Measurements from ENCODE around the gene IL17REL.

The IL17REL gene

DNA sequence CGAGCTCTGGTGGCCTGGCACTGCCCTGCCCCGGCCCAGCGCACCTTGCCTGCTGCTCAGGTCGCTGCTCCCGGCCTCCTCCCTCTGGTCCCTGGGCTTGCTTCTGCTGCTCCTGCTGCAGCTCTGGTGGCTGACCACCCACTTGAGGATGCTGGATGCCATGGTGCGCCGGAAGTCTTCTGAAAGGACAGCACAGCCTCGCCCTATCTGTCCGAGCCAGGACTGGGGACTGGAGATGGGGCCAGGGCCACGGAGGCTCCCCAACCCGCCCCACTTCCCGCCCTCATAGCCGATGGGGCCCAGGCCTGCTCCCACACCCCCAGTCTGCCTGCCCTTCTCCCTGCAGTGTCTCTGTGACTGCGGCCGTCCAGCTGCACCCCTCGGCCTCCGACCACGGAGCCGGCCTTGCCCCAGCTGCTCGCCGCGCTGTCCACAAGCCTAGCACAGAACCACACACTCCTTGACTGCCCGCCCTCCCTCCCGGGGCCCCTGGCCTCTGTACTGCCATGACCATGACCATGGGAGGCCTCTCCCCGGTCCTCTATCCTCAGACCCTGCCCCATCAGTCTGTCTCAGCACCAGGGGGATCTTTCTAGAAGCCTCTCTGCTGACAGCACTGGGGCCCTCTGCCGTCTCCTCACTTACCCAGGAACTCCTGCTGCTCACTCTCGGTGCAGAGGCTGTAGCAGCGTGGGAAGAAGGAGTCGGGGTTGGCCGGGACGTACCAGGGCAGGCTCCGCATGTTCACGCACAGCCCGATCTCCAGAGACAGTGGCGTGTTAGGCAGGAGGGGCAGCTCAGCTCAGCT is 32.9 kb upstream of the IL17REL start:
- no peak for DNase-seq

DNA sequence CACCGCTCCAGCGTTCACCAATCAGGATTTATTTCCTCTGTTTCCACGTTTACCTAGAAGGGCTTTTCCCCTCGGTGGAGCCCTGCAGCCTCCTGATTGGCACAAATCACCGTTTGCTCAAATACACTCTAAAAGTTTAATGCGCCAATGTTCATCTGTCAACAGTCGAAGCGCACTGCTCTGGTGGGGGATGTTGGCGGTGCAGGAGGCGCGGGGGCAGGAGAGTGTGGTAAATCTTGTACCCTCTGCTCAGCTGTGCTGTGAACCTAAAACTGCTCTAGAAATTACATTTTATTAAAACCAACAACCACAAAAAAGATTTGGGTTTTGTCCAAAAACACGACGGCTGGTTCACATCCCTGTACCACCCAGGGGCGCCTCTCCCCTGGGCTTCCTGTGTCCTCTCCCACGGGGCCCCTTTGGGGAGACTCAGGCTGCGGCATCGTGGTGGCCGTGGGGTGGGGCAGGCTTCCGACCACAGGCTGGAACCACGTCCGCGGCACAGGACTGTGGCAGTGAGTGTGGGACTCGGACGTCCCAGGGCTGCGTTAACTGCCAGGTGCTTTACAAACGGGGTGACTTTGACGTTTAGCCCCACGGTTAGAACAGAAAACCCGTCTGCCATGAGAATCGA is 32.0 kb upstream of the IL17REL start:
- DNase-seq: no peak

DNA sequence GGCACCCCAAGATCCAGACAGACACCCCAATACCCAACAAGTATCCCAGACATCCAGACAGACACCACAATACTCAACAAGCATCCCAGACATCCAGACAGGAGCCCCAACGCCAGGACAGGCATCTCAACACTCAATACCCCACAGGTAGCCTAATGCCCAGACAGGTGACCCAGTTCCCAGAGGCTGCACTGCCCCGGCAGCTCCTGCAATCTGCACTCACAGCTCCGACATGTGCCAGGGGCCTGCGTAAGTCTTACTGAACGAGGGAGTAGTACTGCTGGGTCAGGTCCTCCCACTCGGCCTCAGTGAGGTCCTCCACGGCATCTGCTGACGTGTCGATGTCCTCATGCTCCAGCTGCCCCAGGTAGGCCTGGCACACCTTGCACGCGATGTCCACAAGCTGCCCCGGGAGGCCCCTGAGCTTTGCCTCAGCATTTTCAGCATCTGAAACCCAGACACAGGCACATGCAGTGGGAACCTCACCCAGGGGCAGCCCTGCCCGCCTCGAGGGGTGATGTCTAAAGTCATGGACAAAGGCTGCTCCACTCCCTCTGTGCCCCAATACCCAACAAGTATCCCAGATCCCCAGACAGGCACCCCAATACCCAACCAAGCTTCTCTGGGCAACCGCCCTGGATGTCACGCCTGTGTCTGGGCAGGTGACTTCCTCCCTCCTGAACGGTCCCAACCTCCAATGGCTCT is 28.9 kb upstream of the IL17REL start:
- no peak for DNase-seq

GRCh38 chr22:50040717-50041116 is 28.2 kb upstream of the IL17REL start:
- DNase-seq: no peak

GRCh38 chr22:50039669-50040443 is 27.3 kb upstream of the IL17REL start:
- DNase-seq: no peak

- DNase-seq: no peak
These were observed 23.6 kb upstream of the IL17REL start for GRCh38 chr22:50035976-50036724.

GRCh38 chr22:50035131-50035881 is 22.7 kb upstream of the IL17REL start:
- DNase-seq: no peak

DNA sequence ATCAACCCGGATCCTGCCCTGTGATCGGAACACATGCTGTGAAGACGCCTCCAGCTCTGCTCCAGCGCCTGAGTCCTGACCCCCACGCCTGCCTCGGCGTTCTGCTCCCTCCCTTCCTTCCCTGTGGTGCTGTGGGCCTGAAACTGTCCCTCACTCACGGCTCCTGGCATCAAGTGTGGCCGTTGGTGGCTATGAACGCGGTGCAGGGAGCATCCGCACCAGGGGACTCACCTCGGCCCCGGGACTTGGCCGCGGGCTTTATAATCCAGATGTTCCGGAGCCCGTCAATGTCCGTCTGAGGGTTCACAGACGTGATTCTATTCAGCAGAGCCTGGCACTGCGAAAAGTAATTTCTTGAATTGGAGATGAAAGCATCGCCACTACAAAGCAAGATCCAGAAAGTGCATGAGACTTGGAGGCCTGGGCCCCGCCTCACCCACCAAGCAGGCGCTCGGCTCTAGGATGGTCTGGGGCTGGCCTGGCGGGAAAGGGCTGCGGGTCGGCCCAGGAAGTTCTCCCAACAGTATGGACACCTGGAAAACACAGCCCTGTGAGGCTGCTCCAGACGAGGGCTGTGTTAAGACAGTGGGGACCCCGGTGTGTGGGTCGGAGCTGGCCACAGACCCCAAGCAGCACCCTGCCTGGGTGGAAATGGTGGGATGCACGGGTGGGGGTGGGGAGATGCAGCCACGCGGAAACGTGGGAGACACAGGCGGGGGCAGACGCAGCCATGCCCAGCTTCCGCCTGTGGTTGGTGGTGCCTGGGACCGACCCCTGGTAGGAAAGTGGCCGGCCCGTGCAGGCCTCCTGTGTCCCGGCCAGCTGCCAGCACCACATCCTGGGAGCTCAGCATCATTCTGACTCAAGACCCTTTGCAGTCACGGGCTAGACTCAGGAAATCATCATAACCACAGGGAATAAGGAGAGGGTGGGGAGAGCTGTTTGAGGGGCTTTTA is 21.8 kb upstream of the IL17REL start:
- no peak for DNase-seq

DNA sequence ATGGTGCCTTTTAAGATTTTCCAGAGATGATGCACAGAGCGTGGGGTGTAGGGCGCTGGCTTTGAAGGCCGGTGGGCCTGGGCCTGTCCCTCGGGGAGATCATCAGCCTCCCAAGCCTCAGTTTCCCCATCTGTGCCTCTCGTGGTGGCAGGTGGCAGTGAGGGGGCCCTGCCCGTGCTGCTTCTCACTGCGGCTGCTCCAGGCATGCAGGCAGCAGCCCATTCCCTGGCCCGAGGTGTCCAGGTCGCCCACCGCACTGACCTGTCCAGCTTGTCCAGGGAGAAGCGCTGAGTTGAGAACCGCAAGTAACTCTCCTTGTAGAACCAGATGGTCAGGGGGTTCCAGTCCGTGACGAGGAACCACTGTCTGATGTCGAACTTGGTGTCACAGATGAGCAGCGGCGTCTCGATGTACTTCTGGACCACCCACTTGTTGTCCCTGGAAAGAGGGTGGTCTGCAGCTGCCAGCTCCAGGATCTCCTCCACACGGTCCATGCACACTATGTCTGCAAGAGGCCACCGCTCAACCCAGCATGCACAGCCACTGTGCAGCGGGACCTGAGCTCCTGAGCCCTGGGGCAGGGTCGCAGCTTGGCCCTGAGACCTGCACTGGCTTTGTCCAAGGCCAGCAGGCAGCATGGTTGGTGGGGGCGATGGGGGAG is 20.5 kb upstream of the IL17REL start:
- no peak for DNase-seq

DNA sequence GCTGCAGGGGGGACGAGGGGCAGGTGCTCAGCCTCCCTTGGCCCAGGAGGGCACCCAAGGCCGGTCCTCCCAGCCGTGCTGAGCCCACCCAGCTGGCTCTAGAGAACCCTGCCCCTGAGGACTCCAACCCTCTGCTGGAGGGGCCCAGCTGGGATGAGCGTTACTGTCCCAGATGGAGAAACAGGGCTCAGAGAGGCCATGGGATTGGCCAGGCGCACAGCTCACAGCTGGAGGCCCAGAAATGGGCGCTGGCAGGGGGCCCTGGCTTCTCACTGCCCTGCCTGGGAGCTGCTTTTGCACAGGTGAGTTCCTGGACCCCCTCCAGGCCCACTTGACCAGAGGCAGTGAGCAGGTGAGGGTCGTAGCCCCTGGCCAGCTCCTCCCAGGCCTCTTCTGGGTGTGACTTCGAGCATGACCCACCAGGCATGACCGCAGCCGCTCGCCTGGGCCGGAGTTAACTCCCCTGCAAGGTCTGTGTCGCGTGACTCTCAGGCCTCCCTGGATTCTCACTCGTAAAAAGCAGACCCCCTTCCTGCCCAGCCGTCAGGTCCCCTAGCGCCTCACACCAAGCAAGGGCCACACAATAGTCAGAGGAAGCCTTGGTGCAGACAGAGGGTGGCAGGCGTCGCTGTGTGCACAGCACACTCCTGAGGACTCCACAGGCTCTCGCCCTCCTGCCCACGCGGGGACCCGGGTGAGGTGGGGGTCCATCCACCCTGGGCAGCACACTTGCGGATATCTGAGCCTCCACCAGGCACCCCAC is 19.7 kb upstream of the IL17REL start:
- no peak for DNase-seq

- no peak for DNase-seq
These were observed 18.9 kb upstream of the IL17REL start for GRCh38 chr22:50031189-50032091.

DNA sequence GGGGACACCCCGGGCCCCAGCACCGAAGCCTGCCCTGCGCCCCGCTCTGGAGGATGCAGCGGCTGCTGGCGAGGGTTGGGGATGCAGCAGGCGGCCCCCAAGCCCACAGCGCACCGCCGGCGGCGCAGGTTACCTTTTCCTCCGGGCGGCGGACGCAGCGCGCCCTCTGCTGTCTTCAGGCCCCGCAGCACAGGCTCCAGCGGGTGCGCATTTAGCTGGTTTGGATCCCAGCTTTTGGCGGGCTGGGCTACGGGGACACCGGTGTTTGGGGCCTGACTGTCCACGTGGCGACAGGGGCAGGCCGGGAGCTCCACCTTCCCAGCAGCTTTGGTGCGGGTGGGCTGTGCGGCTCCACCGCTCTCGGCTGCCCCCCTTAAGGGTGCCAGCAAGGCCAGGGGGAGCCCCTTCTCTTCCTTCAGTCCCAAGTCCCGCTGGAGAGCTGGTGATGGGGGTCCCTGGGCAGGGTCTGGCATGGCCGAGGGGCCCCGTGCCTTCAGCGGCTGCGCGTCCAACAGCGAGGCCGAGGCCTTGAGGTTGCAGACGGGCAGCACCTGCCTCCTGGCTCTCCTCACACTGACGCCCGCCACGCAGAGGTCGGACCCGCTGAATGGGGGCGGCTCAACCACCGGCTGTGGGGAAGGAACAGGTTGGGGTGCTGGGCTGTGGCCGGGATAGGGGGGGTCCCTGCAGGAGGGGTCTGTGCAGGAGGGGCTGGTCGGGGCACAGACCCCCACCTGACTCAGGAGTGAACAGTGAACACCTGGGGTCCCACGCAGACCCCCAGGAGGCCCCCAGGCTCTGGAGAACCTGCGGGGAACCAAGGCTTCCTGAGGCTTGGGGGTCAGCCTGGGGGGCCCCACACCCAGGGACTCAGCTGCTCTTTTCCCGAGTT is 18.0 kb upstream of the IL17REL start:
- DNase-seq: peak; percentile 75

GRCh38 chr22:50027639-50028537 is 15.3 kb upstream of the IL17REL start:
- peak; percentile 12 for DNase-seq

DNA sequence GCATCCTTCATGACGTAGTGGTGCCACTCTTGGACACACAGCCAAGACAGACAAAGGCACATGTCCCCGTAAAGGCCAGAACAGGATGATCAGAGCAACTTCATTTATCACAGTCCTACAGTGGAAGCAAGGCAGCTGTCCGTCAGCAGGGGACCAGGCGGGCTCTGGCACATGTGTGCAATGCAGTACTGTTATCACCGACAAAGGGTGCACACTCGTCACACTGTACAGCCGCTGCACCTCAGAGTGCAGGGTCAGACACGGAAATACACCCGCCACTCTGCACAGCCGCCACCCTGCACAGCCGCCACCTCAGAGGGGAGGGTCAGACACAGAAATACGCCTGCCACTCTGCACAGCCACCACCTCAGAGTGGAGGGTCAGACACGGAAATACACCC is 13.4 kb upstream of the IL17REL start:
- no peak for DNase-seq

- no peak for DNase-seq
These were observed 9.7 kb upstream of the IL17REL start for GRCh38 chr22:50022171-50022819.

All from hematopoietic multipotent progenitor cell treated with erythropoietin and hydrocortisone succinate and interleukin-3 and kit ligand, for 8 days (in vitro differentiated cells).